Calu3 (cell line): ENCODE results near the gene PAK6. TPM values are rescaled to one million over a fixed set of nuclear protein-coding genes. Genes with fewer than 3 reads are reported as not detected.

Source experiments
- BruUV-seq: library from RNA; stranded (reverse); fragments of 400-500 nt; replicated peaks from 2 replicates; lab custom pipeline; 2021; lab: Mats Ljungman, UMichigan
- CTCF ChIA-PET: fragments of 300-600 bp; sonication (Branson Sonifier 250); formaldehyde crosslinking; loops from one replicate; lab custom pipeline; 2022; ENCODE audit warnings: antibody characterized with exemption; lab: Charles Lee
- DNase-seq: peaks from one replicate; pipeline ENCODE4 v3.0.0; 2022
- H3K27ac Mint-ChIP-seq: one replicate; pipeline ENCODE4 v1.8.0; 2022; ENCODE audit warnings: mixed read lengths; ENCODE audit not compliant: unreplicated experiment
- H3K27me3 Mint-ChIP-seq: one replicate; pipeline ENCODE4 v1.8.0; 2022; ENCODE audit warnings: mixed read lengths; ENCODE audit not compliant: unreplicated experiment
- H3K36me3 Mint-ChIP-seq: one replicate; pipeline ENCODE4 v1.8.0; 2022; ENCODE audit warnings: mild to moderate bottlenecking, moderate library complexity, mixed read lengths; ENCODE audit not compliant: insufficient read depth, unreplicated experiment
- H3K4me1 Mint-ChIP-seq: one replicate; pipeline ENCODE4 v1.8.0; 2022; ENCODE audit warnings: mild to moderate bottlenecking, low read depth, mixed read lengths; ENCODE audit not compliant: unreplicated experiment
- H3K4me3 Mint-ChIP-seq: one replicate; pipeline ENCODE4 v1.8.0; 2022; ENCODE audit warnings: mild to moderate bottlenecking, low read depth, moderate library complexity, mixed read lengths; ENCODE audit not compliant: unreplicated experiment
- H3K9me3 Mint-ChIP-seq: one replicate; pipeline ENCODE4 v1.8.0; 2022; ENCODE audit warnings: low read depth, mixed read lengths; ENCODE audit not compliant: unreplicated experiment
- CTCF ChIP-seq: fragments of 200-600 bp; IDR thresholded peaks from one replicate; pipeline ENCODE4 v1.8.0; 2022; ENCODE audit warnings: antibody characterized with exemption; ENCODE audit not compliant: unreplicated experiment
- intact Hi-C: fragments of 100-400 bp; cut with micrococcal nuclease; formaldehyde crosslinking; loops from one replicate; pipeline ENCODE4 v1.10.0; 2022; ENCODE audit not compliant: unreplicated experiment
- total RNA-seq: library from RNA; stranded (reverse); gene quantifications from 2 replicates; pipeline ENCODE4 v1.2.3, GENCODE V29; 2022

Gene PAK6
- total RNA-seq, 1 experiment from 2014 or later, result 7.1 TPM

GRCh38 chr15:40259021-40259420 is 20.2 kb downstream of the PAK6 start:
- no peak for DNase-seq
- Mint-ChIP-seq H3K4me3 (no peak overlapping the region), H3K36me3 (no peaks in the 10 kb centered on the region), H3K9me3 (no peaks in the 10 kb centered on the region), H3K27ac (no peak overlapping the region), H3K4me1 (no peaks in the 10 kb centered on the region), H3K27me3 (no peaks in the 10 kb centered on the region)
- BruUV-seq, result no TSS peak
- intact Hi-C loops, result no loop called here
- CTCF ChIA-PET, result no interaction called here
- TF ChIP-seq CTCF, result no peak

- no TSS peak for BruUV-seq
- H3K9me3 Mint-ChIP-seq, result no peaks in the 10 kb centered on the region
- CTCF ChIA-PET, result interaction anchor here (0.5 kb wide), 1 partner anchor 83 kb away, joined by 10 read pairs; no protein-coding TSS in a partner anchor
- DNase-seq, result no peak
- no peak overlapping the region for H3K27ac Mint-ChIP-seq
- H3K4me1 Mint-ChIP-seq, result no peaks in the 10 kb centered on the region
- intact Hi-C loops, result no loop called here
- H3K4me3 Mint-ChIP-seq, result no peak overlapping the region
- no peak for TF ChIP-seq CTCF
- no peaks in the 10 kb centered on the region for H3K36me3 Mint-ChIP-seq
- H3K27me3 Mint-ChIP-seq, result no peaks in the 10 kb centered on the region
Observed at GRCh38 chr15:40263024-40263754, 24.3 kb downstream of the PAK6 start.

- no peaks in the 10 kb centered on the region for H3K36me3 Mint-ChIP-seq
- CTCF ChIA-PET, result no interaction called here
- no peaks in the 10 kb centered on the region for H3K4me1 Mint-ChIP-seq
- intact Hi-C loops, result no loop called here
- no peaks in the 10 kb centered on the region for H3K9me3 Mint-ChIP-seq
- BruUV-seq, result no TSS peak
- no peak overlapping the region for H3K27ac Mint-ChIP-seq
- H3K4me3 Mint-ChIP-seq, result no peak overlapping the region
- no peak for DNase-seq
- no peak for TF ChIP-seq CTCF
- no peaks in the 10 kb centered on the region for H3K27me3 Mint-ChIP-seq
Observed at GRCh38 chr15:40264321-40265153, 25.7 kb downstream of the PAK6 start.

- no TSS peak for BruUV-seq
- H3K9me3 Mint-ChIP-seq, result no peaks in the 10 kb centered on the region
- no peaks in the 10 kb centered on the region for H3K36me3 Mint-ChIP-seq
- CTCF ChIA-PET, result no interaction called here
- no peak for DNase-seq
- intact Hi-C loops, result no loop called here
- no peaks in the 10 kb centered on the region for H3K4me1 Mint-ChIP-seq
- no peak for TF ChIP-seq CTCF
- no peak overlapping the region for H3K4me3 Mint-ChIP-seq
- no peaks in the 10 kb centered on the region for H3K27me3 Mint-ChIP-seq
- no peak overlapping the region for H3K27ac Mint-ChIP-seq
Observed at GRCh38 chr15:40265355-40265754, 26.5 kb downstream of the PAK6 start.
